ENCODE results near the gene TNNI2.
A peak's percentile ranks its signal among the peaks of the same experiment; 100 is the strongest.

Gene TNNI2

DNA sequence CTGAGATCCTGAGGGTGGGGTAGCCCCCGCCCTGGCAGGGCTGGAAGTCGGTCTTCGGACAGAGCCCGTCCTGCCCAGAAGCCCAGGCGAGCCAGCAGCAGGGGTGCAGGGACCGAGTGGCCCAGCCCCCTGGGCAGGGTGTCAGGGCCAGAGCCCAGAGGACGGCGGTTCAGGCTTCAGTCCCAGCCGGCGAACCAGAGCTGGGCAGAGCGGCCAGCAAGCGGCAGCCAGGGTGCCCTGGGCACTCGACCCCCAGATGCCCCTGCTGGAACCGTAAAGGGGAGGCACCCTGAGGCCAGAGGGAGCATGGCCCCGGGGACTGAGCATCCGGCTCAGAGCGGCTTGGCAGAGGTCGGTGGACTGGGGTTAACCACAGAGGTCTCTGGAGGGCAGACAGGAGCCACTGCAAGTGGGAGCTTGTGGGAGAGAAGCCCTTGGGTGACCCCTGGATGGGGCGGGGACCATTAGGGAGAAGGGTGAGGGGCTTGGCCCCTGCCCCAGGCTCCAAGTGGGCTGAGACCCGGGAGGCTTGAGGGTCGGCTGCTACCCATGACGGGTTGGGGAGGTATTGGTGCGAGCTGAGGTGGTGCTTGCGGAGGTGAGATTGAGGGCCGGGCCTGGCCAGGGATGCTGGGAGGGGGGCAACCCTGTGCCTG, 30.0 kb downstream of the TNNI2 start:
- no peak overlapping the region for H3K4me3 ChIP-seq (ENCODE audit: low read depth, low read length)
- no peaks in the 10 kb centered on the region for H3K9me3 ChIP-seq (ENCODE audit: control insufficient read depth, insufficient read depth, low read depth, low read length)
- ChIA-PET POLR2A (no interaction called here), CTCF (interaction anchor here (0.9 kb wide), 1 partner anchor 13 kb away, joined by 3 read pairs; no protein-coding TSS in a partner anchor)
- H3K27ac ChIP-seq (ENCODE audit: extremely low read depth, low read depth, low read length): no peak overlapping the region
- no peaks in the 10 kb centered on the region for H3K36me3 ChIP-seq (ENCODE audit: control insufficient read depth in 2 of 2, insufficient read depth in 1 of 2, low read length in 2 of 2)
- TF ChIP-seq, protein P1, sequence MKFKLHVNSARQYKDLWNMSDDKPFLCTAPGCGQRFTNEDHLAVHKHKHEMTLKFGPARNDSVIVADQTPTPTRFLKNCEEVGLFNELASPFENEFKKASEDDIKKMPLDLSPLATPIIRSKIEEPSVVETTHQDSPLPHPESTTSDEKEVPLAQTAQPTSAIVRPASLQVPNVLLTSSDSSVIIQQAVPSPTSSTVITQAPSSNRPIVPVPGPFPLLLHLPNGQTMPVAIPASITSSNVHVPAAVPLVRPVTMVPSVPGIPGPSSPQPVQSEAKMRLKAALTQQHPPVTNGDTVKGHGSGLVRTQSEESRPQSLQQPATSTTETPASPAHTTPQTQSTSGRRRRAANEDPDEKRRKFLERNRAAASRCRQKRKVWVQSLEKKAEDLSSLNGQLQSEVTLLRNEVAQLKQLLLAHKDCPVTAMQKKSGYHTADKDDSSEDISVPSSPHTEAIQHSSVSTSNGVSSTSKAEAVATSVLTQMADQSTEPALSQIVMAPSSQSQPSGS (tag by site-specific recombination; IDR thresholded peaks at IDR 0.05; ENCODE audit: low read depth): no peak
- TF ChIP-seq ZNF292 (tag by site-specific recombination; IDR thresholded peaks at IDR 0.05; ENCODE audit: borderline replicate concordance, low read depth) (no peak), TCF7L2 (IDR thresholded peaks at IDR 0.05; ENCODE audit: borderline replicate concordance, low read depth, low read length) (no peak), OVOL3 (tag by site-specific recombination; IDR thresholded peaks at IDR 0.05) (no peak), ZNF843 (tag by site-specific recombination; IDR thresholded peaks at IDR 0.05) (no peak), ZNF391 (tag by site-specific recombination; IDR thresholded peaks at IDR 0.05; ENCODE audit: borderline replicate concordance, low read depth) (no peak), ZNF423 (tag by site-specific recombination; IDR thresholded peaks at IDR 0.05) (no peak), ZNF658 (tag by site-specific recombination; IDR thresholded peaks at IDR 0.05) (no peak), TRIM28 (IDR thresholded peaks at IDR 0.05; ENCODE audit: borderline replicate concordance, low read length) (no peak)
- TF ChIP-seq, protein P2, sequence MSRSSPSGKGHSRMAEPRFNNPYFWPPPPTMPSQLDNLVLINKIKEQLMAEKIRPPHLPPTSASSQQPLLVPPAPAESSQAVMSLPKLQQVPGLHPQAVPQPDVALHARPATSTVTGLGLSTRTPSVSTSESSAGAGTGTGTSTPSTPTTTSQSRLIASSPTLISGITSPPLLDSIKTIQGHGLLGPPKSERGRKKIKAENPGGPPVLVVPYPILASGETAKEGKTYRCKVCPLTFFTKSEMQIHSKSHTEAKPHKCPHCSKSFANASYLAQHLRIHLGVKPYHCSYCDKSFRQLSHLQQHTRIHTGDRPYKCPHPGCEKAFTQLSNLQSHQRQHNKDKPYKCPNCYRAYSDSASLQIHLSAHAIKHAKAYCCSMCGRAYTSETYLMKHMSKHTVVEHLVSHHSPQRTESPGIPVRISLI (tag by site-specific recombination; IDR thresholded peaks at IDR 0.05): no peak
- TF ChIP-seq, protein P3, sequence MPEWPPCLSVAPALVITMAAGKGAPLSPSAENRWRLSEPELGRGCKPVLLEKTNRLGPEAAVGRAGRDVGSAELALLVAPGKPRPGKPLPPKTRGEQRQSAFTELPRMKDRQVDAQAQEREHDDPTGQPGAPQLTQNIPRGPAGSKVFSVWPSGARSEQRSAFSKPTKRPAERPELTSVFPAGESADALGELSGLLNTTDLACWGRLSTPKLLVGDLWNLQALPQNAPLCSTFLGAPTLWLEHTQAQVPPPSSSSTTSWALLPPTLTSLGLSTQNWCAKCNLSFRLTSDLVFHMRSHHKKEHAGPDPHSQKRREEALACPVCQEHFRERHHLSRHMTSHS (tag by site-specific recombination; IDR thresholded peaks at IDR 0.05): no peak
- H3K4me1 ChIP-seq (ENCODE audit: control insufficient read depth, insufficient read depth, low read length): no peaks in the 10 kb centered on the region

- Histone ChIP-seq H3K9me3 (ENCODE audit: control insufficient read depth, insufficient read depth, low read depth, low read length) (no peaks in the 10 kb centered on the region), H3K27ac (ENCODE audit: extremely low read depth, low read depth, low read length) (no peak overlapping the region)
- TF ChIP-seq ZNF10 (tag by site-specific recombination; IDR thresholded peaks at IDR 0.05) (peak; percentile 85), KLF8 (tag by site-specific recombination; IDR thresholded peaks at IDR 0.05) (0 out of 2 replicates have a peak, but pooled peaks have one; percentile 19), ZNF530 (tag by site-specific recombination; IDR thresholded peaks at IDR 0.05; ENCODE audit: low read depth) (no peak)
These were observed 30.9 kb downstream of the TNNI2 start for GRCh38 chr11:1869427-1870325.

DNA sequence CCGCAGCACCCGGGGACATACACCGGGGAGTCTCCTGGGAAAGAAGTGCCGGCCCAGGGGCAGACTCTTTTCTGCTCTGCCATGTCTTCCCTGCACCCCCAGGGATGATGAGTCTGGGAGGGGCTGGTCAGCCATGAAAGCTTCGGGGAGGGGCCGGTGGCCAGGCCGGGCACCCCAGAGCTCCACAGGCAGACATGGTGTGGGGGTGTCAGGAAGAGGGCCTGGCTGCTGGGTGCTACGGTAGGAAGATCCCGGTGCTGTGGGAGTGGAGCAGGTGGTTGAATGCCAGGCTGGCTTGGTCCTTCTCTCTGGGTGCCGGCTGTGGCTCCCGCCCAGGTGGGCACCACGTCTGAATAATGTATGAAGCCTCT, 31.5 kb downstream of the TNNI2 start:
- Histone ChIP-seq H3K36me3 (ENCODE audit: control insufficient read depth in 2 of 2, insufficient read depth in 1 of 2, low read length in 2 of 2) (no peaks in the 10 kb centered on the region), H3K27ac (ENCODE audit: extremely low read depth, low read depth, low read length) (no peak overlapping the region), H3K4me3 (ENCODE audit: low read depth, low read length) (no peak overlapping the region), H3K9me3 (ENCODE audit: control insufficient read depth, insufficient read depth, low read depth, low read length) (no peaks in the 10 kb centered on the region), H3K4me1 (ENCODE audit: control insufficient read depth, insufficient read depth, low read length) (no peaks in the 10 kb centered on the region)
- ChIA-PET POLR2A (no interaction called here), CTCF (interaction anchor here (0.5 to 2.1 kb wide), 6 partner anchors 36 to 556 kb away, joined by 3 to 7 read pairs (median 3); partner anchors contain the start of gene SYT8)
- TF ChIP-seq ZNF555 (tag by site-specific recombination; conservative IDR thresholded peaks at IDR 0.05): no peak
- no peak for TF ChIP-seq MEIS1 (CRISPR knock-in tag; IDR thresholded peaks at IDR 0.05; ENCODE audit: borderline replicate concordance)
- TF ChIP-seq HOXC10 (CRISPR knock-in tag; IDR thresholded peaks at IDR 0.05): no peak
- no peak for TF ChIP-seq ZNF585B (tag by site-specific recombination; IDR thresholded peaks at IDR 0.05)
- TF ChIP-seq, protein P4, sequence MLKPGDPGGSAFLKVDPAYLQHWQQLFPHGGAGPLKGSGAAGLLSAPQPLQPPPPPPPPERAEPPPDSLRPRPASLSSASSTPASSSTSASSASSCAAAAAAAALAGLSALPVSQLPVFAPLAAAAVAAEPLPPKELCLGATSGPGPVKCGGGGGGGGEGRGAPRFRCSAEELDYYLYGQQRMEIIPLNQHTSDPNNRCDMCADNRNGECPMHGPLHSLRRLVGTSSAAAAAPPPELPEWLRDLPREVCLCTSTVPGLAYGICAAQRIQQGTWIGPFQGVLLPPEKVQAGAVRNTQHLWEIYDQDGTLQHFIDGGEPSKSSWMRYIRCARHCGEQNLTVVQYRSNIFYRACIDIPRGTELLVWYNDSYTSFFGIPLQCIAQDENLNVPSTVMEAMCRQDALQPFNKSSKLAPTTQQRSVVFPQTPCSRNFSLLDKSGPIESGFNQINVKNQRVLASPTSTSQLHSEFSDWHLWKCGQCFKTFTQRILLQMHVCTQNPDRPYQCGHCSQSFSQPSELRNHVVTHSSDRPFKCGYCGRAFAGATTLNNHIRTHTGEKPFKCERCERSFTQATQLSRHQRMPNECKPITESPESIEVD (tag by site-specific recombination; IDR thresholded peaks at IDR 0.05): no peak
- no peak for TF ChIP-seq ZNF768 (tag by site-specific recombination; IDR thresholded peaks at IDR 0.05)
- no peak for TF ChIP-seq ZNF629 (tag by site-specific recombination; IDR thresholded peaks at IDR 0.05)
- no peak for TF ChIP-seq ZNF830 (tag by site-specific recombination; IDR thresholded peaks at IDR 0.05; ENCODE audit: low read depth)
- TF ChIP-seq, protein P5, sequence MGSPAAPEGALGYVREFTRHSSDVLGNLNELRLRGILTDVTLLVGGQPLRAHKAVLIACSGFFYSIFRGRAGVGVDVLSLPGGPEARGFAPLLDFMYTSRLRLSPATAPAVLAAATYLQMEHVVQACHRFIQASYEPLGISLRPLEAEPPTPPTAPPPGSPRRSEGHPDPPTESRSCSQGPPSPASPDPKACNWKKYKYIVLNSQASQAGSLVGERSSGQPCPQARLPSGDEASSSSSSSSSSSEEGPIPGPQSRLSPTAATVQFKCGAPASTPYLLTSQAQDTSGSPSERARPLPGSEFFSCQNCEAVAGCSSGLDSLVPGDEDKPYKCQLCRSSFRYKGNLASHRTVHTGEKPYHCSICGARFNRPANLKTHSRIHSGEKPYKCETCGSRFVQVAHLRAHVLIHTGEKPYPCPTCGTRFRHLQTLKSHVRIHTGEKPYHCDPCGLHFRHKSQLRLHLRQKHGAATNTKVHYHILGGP (tag by site-specific recombination; IDR thresholded peaks at IDR 0.05): no peak

More at GRCh38 chr11:1869427-1870325, 30.9 kb downstream of the TNNI2 start:
- Histone ChIP-seq H3K4me1 (ENCODE audit: control insufficient read depth, insufficient read depth, low read length) (no peaks in the 10 kb centered on the region), H3K4me3 (ENCODE audit: low read depth, low read length) (no peak overlapping the region), H3K36me3 (ENCODE audit: control insufficient read depth in 2 of 2, insufficient read depth in 1 of 2, low read length in 2 of 2) (no peaks in the 10 kb centered on the region)
- ChIA-PET CTCF (interaction anchor here (0.5 to 2.1 kb wide), 6 partner anchors 12 to 557 kb away, joined by 3 to 7 read pairs (median 3); partner anchors contain the start of gene SYT8), POLR2A (no interaction called here)

All from HEK293 (cell line).